Activated CD4-positive, alpha-beta T cell treated with anti-CD3 and anti-CD28 coated beads, Interleukin-2, amount 50 U/mL, for 48 hours (primary cell): ENCODE data around the gene VSIR.

Experiments
- DNase-seq, 2 experiments: peaks; one replicate each; pipeline ENCODE4 v3.0.0-alpha.2; 2020

VSIR gene

DNA sequence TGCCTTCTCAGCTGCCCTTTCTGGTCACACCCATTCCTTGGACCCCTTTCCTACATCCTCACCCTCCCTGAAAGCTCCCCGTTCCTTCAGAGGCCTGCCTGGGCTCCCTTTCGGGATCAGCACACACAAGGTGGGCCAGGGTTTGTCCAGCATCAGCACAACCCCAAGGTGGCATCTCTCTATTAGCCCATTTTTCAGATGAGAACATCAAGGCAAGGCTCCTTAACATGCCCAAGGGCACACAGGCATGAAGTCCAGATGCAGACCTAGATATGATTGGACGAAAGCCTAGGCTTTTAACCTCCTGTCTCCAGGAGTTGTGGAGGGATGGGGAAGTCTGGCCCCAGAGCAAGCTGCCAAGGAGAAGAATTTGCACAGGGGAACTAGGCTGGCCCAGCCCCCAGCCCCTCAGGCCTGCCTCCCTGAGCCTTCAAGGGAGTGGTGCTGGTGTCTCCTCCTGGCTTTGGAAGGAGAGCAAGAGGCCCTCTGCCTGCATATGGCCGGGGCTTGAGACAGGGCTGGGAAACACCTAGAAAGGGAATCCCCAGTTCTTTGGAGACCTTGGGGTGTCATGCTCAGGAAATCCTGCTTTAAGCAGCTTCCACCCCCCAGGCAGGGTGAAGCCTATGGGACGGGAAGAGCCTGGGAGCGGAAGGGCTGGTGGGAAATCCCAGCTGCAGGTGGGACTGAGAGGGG, 9.0 kb upstream of the VSIR start:
- DNase-seq: no peak

DNA sequence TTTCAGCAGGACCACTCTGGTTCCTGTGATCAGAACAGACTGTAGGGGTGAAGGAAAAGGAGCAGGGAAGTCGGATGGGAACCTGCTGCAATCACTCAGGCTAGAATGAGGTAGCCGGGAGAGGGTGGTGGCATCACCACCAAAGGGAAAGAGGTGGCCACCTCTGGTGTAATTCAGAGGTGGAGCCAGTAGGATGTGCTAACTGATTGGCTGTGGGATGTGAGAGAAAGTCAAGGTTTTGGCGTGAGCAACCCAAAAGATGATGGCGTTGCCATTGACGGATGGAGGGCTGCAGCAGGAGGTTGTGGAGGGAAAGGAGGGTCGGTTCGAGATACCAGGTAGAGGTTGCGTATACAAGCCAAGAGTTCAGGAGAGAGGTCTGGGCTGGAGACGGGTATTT, 7.4 kb upstream of the VSIR start:
- no peak for DNase-seq

DNA sequence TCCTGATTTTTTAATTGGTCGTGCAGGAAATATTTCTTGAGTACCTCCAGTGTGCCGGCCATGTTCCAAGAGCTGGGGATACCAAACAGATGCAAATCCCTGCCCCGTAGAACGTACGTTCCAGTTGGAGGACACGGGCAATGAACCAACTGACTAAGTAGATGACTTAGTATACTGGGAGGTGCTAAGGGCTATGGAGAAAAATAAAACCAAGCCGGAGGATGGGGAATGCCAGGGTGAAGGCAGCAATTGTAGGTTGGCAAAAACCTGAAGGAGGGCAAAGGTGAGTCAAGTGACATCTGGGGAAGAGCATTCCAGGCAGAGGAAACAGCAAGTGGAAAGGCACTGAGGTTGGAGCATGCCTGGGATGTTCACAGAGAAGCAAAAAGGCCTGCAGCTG, 6.8 kb upstream of the VSIR start:
- no peak for DNase-seq

DNA sequence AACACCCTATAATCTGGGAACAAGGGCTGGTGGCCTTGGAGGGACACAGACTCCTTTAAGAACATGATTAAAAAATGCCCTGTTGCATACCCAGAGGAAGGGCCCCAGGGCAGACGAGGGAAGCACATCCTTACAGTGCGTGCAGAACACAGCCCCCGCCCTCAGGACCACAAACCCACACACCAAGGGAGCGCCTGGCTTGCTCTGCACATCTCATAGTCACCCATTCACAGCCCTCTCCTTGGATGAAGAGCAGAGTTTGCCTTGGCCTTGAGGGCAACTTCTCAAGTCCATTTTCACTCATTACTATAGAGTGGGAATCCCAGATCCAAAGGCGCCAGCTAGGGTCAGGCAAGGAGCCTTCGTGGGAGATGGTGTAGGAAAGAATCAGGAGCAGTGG, 6.3 kb upstream of the VSIR start:
- no peak for DNase-seq

DNA sequence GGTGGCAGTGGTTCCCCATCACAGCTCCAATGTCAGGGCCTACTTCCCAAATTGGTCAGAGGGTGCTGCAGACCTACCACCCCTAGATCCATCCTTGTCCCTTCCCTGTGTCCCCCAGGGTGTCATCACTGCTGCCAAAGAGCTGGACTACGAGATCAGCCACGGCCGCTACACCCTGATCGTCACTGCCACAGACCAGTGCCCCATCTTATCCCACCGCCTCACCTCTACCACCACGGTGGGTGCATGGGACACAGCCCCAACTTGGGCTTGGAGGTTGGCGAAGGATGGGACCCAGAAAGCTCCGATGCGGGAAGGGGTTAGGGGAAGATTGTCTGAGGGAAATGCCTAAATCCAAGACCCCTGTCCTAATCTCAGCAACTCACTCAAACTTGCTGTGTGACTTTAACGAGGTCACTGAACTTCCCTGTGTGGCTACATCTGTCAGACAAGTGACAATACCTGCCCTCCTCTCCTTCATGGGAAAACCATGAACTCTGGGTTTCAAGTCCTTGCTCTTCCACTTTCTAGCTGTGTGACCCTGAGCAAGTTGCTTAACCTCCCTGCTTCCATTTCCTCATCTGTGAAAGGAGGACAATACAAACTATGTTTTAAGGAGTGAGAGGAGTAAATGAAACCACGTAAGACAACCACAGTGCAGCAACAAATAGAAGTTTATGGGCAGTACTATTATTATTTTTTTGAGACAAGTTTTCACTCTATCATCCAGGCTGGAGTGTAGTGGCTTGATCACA, 4.9 kb upstream of the VSIR start:
- no peak for DNase-seq

DNA sequence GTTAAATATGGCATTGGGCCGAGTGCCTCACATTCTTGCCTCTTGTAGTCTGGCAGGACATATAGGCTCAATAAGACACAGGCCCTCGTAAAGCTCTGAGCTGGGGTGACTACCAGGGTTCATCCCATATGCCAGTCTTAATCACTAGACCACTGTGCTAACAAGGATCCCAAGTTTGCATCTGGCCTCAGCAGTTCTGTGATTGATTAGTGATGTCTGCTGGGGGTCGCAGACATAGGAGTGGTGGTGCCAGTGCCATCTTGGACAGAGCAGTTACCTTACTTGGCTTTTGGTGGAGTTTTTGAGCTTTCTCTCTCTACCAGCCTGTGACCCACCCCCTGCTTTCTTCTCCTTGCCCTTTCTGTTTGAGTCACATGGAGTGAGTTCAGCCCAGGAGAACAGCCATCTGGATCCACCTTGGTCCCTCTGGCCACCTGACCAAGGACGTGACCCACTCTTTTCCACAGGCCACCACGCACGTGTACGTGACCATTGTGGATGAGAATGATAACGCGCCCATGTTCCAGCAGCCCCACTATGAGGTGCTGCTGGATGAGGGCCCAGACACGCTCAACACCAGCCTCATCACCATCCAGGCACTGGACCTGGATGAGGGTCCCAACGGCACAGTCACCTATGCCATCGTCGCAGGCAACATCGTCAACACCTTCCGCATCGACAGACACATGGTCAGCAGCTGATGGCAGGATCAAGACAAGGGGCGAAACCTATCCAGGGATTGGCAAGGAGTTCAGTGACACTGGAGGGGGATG, 4.1 kb upstream of the VSIR start:
- DNase-seq: no peak

DNA sequence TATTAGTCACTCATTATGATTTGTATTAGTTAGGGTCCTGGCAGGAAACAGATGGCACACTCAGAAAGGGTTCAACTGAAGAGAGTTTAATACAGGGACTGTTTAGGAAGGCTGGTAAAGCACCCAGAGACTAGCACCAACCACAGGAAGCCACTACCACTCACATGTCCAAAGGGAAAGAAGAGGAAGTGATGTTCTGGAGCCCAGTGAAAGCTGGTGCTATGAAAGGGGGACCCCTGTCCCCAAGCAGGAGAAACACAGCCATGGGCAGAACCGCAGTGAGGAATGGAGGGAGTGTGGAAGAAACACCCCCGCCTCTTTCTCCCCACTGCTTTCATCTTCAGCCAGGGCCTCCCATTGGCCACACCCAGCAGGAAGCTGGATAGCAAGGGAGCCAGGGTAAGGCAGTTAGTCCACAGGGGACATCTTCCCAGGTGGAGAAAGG, 3.2 kb upstream of the VSIR start:
- no peak for DNase-seq

DNA sequence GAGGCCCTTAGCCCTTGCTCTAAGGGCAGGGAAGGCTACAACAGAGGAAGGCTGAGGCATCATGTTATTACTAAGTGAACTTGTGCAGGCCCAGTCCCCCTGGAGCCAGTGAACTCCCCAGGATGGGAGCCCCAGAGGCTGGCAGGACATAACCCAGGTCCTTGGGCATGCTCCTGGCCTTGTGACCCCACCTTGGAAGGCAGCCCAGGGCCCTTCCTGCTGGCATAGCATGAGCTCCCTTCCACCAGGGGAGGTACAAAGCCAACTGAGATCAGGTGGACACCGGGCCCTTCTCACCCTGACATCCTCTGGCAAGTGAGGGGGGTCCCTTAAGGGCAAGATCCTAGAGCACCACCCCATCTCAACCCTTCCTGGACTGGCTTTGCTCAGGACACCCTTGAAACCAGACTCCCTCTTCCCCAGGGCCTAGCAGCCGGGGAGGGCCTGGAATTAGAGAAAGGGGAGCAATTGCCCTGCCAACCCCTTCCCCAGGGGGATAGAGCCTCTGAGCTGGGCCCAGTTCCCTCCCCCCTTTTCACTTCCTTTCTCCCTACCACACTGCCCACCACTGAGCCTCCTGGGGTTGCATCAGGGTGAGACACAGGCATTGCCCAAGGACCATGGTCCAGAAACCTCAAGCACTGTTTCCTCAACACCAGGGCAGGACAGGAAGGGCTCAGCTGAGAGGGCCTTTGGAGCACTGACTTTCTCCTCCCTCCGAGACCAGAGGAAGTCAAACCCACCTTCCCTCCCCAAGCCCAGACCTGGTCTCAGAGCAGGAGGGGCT, 1.8 kb upstream of the VSIR start:
- no peak for DNase-seq

DNA sequence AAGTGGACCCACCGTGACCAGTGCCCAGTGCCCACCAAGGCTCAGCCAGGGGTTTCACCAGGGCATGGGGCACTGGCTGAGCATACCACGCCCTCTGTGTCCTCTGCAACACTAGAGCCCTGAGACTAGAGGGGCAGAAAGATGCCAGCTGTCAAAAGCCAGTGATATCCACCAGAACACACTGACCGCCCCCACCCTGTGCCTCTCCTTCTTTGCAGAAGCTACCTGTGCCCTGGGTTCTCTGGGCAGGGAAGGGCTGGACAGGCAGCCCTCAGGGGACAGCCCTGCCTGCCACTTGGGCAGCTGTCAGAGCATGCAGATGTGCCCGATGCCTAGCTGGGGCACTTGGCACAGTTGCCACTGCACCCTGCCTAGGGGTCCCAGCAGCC, 494 bp downstream of the VSIR start:
- no peak for DNase-seq

DNA sequence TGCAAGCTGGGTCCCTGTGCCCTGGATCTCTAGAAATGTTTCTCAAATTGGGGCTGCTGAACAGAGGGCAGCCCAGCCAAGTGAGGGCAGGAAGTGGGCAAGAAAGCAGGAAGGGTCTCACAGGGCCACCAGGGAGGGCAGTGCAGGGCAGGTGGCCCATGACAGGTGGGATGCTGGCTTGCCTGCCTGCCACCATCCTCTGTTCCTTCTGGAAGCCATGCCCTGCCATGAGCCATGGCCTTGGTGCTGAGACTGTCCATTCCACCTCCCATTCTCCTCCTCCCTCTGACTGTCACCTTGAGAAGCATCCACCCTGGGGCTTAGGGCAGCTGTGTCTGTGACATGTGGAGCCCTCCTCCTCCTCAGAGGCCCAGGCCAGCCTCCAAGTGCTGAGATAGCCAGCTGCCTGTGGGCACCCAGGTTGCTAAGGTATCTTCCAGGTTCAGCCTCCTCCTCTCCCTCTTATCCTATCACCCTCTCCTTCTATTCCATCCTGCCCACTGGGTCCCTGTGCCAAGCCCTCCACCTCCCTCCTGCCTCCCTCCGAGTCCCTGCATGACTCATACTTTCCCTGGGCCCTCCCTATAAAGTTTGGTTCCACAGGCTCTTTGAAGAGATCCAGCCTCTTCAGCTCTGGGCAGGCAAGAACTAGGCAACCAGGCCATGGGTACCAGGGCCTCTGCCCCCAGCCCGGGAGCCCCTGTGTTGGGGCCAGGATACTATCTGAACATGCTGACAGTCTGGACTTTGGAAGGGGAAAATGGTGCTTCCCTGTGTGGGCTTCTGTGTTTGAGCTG, 1.3 kb downstream of the VSIR start:
- peak; percentile 55 to 72 for DNase-seq

DNA sequence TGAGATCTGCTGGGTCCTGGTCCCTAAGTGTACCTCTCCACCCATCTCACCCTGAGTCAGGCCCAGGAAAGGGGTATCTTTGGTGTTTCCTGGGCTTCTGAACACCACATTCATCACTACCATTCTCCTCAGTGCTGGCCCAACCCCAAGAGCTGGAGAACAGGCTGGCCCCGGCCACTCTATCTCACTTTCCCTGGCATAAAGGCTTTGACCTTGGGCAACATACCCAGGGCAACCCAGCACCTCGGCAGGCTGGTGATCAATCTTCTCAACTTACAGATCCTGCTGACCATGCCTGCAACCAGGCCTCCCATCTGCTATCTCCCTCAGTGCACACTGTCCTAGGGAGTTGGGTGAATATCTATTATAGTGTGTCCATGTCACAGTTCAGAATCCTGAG, 2.1 kb downstream of the VSIR start:
- no peak for DNase-seq

DNA sequence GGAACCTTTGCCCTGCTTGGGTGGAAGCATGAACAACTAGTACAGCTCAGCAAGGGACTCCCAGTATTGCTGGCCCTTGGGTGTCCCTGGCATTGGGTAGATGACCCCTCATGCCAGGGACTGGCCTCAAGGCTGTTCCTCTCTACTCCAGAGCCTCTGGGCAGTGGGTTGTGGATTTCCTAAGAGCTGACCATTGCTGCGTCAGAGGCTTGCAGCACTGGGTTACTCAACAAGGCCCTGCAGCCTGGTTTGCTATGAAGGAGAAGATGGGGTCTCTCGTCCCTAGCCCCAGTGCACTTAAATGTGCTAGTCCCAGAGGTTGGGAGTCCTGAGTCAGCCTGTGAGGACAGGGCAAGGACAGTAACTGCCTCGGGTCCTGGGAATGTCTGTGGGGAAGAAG, 2.5 kb downstream of the VSIR start:
- no peak for DNase-seq

DNA sequence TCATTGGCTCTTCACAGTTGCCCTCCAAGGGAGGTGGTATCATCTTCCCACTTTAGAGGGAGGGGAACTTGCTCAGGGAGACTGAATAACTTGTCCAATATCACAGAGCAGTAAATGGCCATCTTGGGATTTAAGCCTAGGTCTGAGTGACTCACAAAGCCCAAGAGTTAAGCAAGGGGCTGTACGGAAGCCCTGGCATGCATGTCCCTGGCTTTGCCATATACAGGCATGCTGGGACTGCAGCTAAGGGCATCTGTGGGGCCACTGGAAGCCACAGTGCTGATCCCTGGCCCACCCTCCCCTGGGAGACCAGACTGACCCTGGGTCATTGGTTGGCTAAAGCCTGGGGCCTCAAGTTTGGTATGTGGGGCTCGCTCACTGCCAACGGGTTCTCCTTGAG, 3.1 kb downstream of the VSIR start:
- no peak for DNase-seq

DNA sequence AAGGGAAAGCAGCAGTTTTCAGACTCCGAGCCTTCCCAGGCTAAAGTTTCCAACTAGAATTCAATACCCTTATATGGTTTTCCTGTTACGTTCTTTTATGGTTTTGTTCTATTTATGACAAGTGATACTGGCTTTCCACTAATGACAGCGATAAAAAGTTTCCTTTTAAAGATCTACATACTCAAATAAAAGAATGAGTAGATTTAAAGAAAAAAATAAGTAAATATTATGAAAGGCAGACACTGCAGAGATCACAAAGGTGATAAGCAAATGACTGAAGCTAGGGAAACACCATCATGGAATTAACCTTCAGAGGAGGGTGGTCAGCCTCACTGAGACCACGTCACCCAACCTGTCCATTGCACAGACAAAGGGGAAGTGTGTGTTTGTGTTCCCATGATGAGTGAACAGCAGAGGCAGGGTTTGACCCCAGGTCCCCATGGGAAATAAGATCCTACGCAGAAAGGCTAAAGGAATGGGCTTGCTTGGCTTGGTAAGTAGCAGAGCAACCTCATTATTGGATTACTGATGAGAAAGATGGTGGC, 4.0 kb downstream of the VSIR start:
- DNase-seq: no peak

DNA sequence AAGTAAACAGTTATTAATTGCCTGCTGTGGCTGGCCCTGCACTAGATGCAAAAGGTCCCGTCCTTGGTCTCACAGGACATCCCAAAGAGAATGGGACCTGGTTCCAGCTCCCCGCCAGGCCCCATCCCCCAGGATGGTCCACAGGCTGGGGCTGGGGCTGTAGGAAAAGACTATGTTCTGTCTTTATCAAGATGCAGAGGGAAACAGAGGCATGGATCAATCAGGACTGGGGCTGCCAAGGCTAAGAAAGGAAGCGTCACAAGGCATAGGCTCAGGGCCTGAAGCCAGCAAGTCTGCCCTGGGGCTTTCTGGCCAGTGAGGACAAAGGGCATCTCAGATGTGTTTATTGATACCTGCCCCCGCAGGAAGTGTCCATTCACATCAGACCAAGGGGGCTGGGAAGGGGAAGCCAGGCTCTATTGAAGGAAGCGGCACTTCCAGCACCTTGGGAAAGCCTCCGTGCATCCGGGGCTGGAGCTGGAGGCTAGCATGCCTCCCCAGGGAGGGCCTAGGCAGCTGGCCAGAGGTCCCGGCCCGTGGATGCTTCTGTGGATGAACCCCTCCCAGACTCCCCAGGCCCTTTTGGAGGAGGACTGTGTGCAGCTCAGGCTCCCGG, 5.8 kb downstream of the VSIR start:
- DNase-seq: no peak

DNA sequence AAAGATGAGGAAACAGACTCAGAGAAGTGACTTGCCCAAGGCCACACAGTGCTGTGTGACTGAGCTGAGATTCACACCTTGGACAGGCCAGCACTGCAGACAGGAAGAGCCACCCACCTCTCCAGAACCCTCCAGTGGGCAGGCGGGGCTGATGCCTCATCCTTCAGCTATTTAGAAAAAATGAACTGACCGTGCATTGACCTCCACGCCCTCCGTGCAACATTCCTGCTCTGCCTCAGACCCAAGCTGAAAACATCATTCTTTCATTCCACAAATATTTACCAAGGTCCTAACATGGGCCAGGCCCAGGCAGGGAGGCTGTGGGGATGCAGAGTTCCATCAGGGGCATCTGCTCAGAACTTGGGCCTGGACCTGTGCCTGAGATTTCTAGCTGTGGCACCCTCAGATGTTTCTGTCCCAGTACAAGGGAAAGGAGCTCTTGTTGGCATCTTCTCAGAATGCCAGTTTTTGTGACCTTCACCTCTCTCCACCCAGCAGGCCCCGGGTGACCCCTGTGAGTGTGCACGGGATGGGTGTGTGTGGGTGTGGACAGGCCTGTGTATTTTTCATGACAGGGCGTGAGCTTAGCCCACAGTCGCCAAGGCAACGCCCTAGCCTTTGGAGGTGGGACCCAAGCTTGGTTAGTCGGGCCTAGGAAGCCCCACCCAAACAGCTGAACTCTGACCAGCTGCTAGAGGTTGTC, 6.5 kb downstream of the VSIR start:
- no peak for DNase-seq

DNA sequence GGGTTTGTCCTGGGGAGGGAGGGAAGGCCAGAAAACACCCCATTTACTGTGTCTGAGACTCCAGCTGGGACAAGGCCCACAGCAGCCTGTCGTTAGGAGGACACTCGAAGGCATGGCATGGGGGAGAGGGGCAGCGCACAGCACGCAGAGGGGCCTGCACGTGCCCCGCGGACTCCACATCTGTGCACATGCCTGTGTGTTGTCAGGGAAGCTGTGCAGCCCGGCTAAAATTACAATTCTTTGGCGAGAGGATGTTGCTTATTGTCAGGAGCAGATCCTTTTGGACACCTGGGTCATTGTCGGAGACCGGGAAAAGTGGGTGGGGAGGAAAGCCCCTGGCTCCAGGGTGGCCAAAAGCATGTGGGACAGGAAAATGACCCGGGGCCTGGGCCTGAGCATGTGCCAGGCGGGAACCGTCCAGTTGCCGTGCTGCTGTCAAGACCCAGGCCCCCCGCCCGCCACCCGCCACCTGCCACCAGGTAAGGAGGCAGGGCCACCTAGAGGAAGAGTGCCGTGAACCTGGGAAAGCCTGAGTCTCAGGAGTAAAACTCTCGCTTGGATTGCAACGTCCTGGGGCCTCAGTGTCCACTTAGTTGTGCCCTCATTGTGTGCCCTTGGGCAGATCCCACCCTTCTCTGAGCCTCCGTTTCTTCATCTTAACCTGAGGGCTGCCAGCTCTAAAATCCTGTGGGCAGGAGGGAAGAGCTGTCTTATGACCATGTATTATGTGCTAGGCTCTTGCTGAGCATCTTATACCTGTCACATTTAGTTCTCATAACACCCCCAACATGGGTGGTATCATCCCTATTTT, 7.2 kb downstream of the VSIR start:
- DNase-seq: no peak

DNA sequence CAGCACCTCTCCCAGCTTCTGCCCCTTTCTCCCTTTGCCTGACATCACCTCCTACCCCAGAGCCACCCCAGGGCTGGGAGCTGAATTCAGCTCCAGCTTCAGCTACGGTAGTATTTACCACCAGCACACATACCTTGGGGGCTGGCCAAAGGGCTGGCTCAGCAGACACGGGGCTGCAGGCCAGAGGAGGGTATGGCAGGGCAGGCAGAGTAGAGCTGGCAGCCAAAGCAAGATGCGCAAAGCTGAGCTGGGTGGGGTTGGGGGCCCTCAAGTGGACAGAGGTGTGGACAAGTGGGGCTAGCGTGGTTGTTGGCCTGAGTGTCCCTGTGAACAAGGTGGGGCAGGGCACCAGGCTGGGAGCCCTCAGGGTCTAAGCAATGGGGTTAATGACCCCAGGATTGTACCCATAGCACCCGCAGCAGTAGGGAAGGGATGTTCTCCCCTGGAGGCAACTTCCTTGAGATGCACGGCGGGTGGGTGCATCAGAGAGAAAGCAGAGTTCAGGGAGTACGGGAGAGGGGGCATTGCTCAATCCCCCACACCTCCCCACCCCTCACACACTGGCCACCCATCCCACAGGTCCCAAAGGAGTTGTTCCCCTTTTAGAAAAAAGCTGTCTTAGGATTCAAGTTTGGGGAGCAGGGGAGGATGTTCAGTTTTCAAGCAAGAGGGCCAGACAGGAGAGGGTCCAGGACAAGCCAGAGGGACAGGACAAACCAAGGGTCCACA, 8.0 kb downstream of the VSIR start:
- DNase-seq: no peak
